ENCODE measurements around the gene MBD6. TPM values are rescaled to one million over a fixed set of nuclear protein-coding genes. Genes with fewer than 3 reads are reported as not detected.

MBD6 gene
- polyA plus RNA-seq, 2 of the 4 experiments (the other 2 are of a cell fraction) = 4.6 to 24.2 TPM

DNA sequence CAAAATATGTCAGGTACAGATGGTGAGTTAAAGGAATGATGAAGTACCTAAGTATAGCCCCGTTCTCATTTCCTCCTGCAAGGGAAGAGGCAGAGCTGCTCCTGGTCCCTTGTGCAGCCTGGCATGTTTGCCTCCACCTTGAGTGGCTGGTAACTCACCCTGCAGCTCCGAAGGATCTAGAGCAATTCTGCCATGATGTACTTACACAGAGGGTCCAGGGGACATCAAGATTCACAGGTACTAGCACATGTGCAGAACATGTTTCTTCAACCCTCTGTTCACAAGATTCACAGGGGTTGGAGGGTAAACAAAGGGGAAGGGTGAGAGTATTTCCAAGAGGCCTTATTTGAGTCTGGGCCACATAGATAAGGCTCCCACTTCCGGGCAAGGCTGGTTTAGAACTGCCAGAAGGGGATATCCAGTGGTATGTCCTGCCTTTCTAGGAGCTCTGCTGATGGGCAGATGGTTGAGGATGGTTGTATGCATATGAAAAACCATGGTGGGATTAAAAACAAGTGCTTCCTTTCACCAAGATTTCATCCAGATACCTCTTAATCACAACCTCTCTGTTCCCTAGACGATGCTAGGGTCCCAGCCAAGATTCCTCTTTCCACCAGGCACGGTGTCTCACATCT lies 16.6 kb downstream of the MBD6 start (continued):
- no peak for TF ChIP-seq KDM1A (IDR thresholded peaks at IDR 0.05; ENCODE audit: low read depth)
- TF ChIP-seq RARB (CRISPR knock-in tag; IDR thresholded peaks at IDR 0.05) = no peak
- no peak for TF ChIP-seq MAX (IDR thresholded peaks at IDR 0.05)

DNA sequence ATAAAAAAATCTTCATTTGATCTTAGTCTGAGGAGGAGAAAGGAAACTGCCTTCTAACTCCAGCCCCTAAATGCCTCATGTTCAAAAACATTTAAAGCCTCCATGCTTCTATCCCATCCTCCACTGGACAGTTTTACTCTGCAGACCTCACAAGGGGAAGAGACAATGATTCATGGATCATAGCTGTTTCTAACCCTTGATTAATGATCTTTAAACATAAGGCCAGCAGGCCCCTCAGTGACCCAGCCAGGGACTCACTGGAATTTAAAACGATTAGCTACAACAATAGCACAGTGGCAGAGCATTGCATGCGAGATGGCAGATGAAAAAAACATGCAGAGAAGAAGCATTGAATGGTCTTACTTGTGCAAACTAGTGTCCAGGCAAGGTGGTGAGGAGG lies 18.4 kb downstream of the MBD6 start:
- POLR2A ChIA-PET = no interaction called here
- Histone ChIP-seq H3K9me3 (no peaks in the 10 kb centered on the region), H3K27ac (no peak overlapping the region), H3K4me1 (peaks cover 17% of the 10 kb centered on the region), H3K4me3 (no peak overlapping the region), H3K4me2 (no peak overlapping the region)
- ATAC-seq = no peak
- TF ChIP-seq EHF (CRISPR knock-in tag; IDR thresholded peaks at IDR 0.05) = no peak
- no peak for TF ChIP-seq HEYL (CRISPR knock-in tag; IDR thresholded peaks at IDR 0.05)
- no peak for TF ChIP-seq ZSCAN20 (CRISPR knock-in tag; IDR thresholded peaks at IDR 0.05)
- TF ChIP-seq FOXS1 (CRISPR knock-in tag; IDR thresholded peaks at IDR 0.05) = no peak
- TF ChIP-seq, protein P1, sequence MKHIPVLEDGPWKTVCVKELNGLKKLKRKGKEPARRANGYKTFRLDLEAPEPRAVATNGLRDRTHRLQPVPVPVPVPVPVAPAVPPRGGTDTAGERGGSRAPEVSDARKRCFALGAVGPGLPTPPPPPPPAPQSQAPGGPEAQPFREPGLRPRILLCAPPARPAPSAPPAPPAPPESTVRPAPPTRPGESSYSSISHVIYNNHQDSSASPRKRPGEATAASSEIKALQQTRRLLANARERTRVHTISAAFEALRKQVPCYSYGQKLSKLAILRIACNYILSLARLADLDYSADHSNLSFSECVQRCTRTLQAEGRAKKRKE (CRISPR knock-in tag; IDR thresholded peaks at IDR 0.05; ENCODE audit: low read depth) = no peak
- TF ChIP-seq JUNB (IDR thresholded peaks at IDR 0.05) = no peak
- no peak for TF ChIP-seq KDM5A (IDR thresholded peaks at IDR 0.05)
- no peak for TF ChIP-seq RNF2 (IDR thresholded peaks at IDR 0.05; ENCODE audit: borderline replicate concordance, low read depth)
- no peak for TF ChIP-seq HOXA7 (CRISPR knock-in tag; IDR thresholded peaks at IDR 0.05)
- no peak for TF ChIP-seq MYC (IDR thresholded peaks at IDR 0.05; ENCODE audit: borderline replicate concordance, low read length)
- TF ChIP-seq JUN (IDR thresholded peaks at IDR 0.05) = no peak
- TF ChIP-seq PHF8 (IDR thresholded peaks at IDR 0.05; ENCODE audit: borderline replicate concordance, low read depth) = no peak
- no peak for TF ChIP-seq RCOR1 (IDR thresholded peaks at IDR 0.05; ENCODE audit: low read depth, low read length)
- DNase-seq (ENCODE audit: low read depth in 1 of 2, low spot score in 1 of 2) = no peak
- WGBS (ENCODE audit: missing lambda C conversion rate) = 68% methylated on average over 2 of the region's 2 CpGs
- no peak for FAIRE-seq
- CTCF ChIA-PET = interaction anchor here (0.7 to 4.4 kb wide), 3 partner anchors 17 to 92 kb away, joined by 3 to 33 read pairs (median 6); partner anchors contain the start of gene B4GALNT1

GRCh38 chr12:57541717-57542116 lies 19.1 kb downstream of the MBD6 start:
- ATAC-seq (no peak), FAIRE-seq (no peak), DNase-seq (ENCODE audit: low read depth in 1 of 2, low spot score in 1 of 2) (no peak)
- ChIA-PET CTCF (interaction anchor here (0.7 to 4.4 kb wide), 3 partner anchors 18 to 91 kb away, joined by 3 to 33 read pairs (median 6); partner anchors contain the start of gene B4GALNT1), POLR2A (no interaction called here)
- Histone ChIP-seq H3K4me1 (peaks cover 19% of the 10 kb centered on the region), H3K4me3 (no peak overlapping the region), H3K27ac (no peak overlapping the region), H3K9me3 (no peaks in the 10 kb centered on the region), H3K4me2 (no peak overlapping the region)
- TF ChIP-seq SREBF2 (IDR thresholded peaks at IDR 0.05) (no peak), HEYL (CRISPR knock-in tag; IDR thresholded peaks at IDR 0.05) (no peak), FOSB (CRISPR knock-in tag; IDR thresholded peaks at IDR 0.05) (no peak), RARB (CRISPR knock-in tag; IDR thresholded peaks at IDR 0.05) (no peak), EHMT2 (IDR thresholded peaks at IDR 0.05; ENCODE audit: low read depth) (no peak), ZC3H11A (IDR thresholded peaks at IDR 0.05) (no peak), PHF8 (IDR thresholded peaks at IDR 0.05; ENCODE audit: borderline replicate concordance, low read depth) (no peak), SMC3 (IDR thresholded peaks at IDR 0.05) (no peak), FOXS1 (CRISPR knock-in tag; IDR thresholded peaks at IDR 0.05) (no peak), CHD2 (IDR thresholded peaks at IDR 0.05; ENCODE audit: low read length, partially characterized antibody) (no peak), RFX5 (IDR thresholded peaks at IDR 0.05) (no peak), MAX (IDR thresholded peaks at IDR 0.05) (no peak), EP300 (IDR thresholded peaks at IDR 0.05) (no peak), MAFK (IDR thresholded peaks at IDR 0.05; ENCODE audit: partially characterized antibody) (no peak), KDM1A (IDR thresholded peaks at IDR 0.05; ENCODE audit: low read depth) (no peak)
- TF ChIP-seq, protein P2, sequence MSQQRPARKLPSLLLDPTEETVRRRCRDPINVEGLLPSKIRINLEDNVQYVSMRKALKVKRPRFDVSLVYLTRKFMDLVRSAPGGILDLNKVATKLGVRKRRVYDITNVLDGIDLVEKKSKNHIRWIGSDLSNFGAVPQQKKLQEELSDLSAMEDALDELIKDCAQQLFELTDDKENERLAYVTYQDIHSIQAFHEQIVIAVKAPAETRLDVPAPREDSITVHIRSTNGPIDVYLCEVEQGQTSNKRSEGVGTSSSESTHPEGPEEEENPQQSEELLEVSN (IDR thresholded peaks at IDR 0.05; ENCODE audit: borderline replicate concordance, low read depth) = no peak
- TF ChIP-seq, protein P1 (CRISPR knock-in tag; IDR thresholded peaks at IDR 0.05; ENCODE audit: low read depth) = no peak
- 82% methylated on average over 2 of the region's 2 CpGs for WGBS (ENCODE audit: missing lambda C conversion rate)

Measured in A549 (cell line).